SK-N-MC (cell line): ENCODE measurements around the gene ITIH3.

Source experiments
- DNase-seq: peaks from one replicate; pipeline ENCODE4 v3.0.0-alpha.2; 2011; ENCODE audit warnings: low read depth, low spot score
- H3K27ac ChIP-seq: fragments of 200-600 bp; sonication (generic); 2 replicates; pipeline ENCODE4 v1.5.1; 2016; ENCODE audit warnings: mixed run types
- H3K36me3 ChIP-seq: fragments of 200-600 bp; sonication (generic); 2 replicates; pipeline ENCODE4 v1.6.1; 2017; ENCODE audit warnings: antibody characterized with exemption, low read length, mixed read lengths; ENCODE audit not compliant: insufficient read depth
- H3K4me3 ChIP-seq: fragments of 200-600 bp; sonication (generic); 2 replicates; pipeline ENCODE4 v1.5.1; 2016
- H3K9ac ChIP-seq: fragments of 200-600 bp; sonication (generic); 2 replicates; pipeline ENCODE4 v1.8.0; 2017; ENCODE audit warnings: mixed run types, mixed read lengths; ENCODE audit not compliant: insufficient read length
- H3K9me3 ChIP-seq: fragments of 200-600 bp; sonication (generic); 2 replicates; pipeline ENCODE4 v1.6.1; 2017; ENCODE audit warnings: low read depth, mild to moderate bottlenecking, antibody characterized with exemption, low read length, moderate library complexity, mixed read lengths
- EZH2 ChIP-seq: fragments of 200-600 bp; sonication (generic); IDR thresholded peaks from one replicate; pipeline ENCODE4 v1.6.1; 2017; ENCODE audit warnings: antibody characterized with exemption
- FOXP2 ChIP-seq: optimal IDR thresholded peaks from 2 replicates; pipeline ENCODE3; 2011; ENCODE audit warnings: mild to moderate bottlenecking, moderate library complexity; ENCODE audit not compliant: insufficient read depth; ENCODE audit errors: extremely low read length, control extremely low read depth
- POLR2AphosphoS5 ChIP-seq: IDR thresholded peaks from 2 replicates; pipeline ENCODE4 v1.6.1; 2012; ENCODE audit warnings: mild to moderate bottlenecking, low read depth, low read length, borderline replicate concordance

Gene ITIH3

DNA sequence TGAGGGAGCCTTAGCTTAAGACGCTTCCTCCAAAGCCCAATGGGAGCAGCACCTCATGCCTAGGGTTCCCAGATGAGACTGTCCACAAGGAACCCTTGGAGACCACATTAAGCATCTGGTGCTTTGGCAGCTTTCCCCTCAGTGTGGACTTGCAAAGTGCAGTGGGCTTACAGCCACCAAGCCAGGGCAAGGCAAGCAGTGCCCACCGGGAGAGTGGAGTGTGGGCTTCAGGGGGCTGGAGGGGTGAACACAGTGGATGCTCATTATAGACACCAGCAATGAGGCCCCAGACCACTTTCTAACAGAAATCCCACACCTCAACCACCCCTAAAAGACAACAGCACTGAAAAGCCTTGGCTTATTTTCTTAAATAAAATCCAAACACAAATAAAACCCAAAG is 49.3 kb downstream of the ITIH3 start:
- Histone ChIP-seq H3K36me3 (no peaks in the 10 kb centered on the region), H3K27ac (no peak overlapping the region), H3K9me3 (no peaks in the 10 kb centered on the region), H3K9ac (no peak overlapping the region), H3K4me3 (no peak overlapping the region)
- no peak for DNase-seq
- TF ChIP-seq FOXP2 (no peak), EZH2 (no peak), POLR2AphosphoS5 (no peak)

DNA sequence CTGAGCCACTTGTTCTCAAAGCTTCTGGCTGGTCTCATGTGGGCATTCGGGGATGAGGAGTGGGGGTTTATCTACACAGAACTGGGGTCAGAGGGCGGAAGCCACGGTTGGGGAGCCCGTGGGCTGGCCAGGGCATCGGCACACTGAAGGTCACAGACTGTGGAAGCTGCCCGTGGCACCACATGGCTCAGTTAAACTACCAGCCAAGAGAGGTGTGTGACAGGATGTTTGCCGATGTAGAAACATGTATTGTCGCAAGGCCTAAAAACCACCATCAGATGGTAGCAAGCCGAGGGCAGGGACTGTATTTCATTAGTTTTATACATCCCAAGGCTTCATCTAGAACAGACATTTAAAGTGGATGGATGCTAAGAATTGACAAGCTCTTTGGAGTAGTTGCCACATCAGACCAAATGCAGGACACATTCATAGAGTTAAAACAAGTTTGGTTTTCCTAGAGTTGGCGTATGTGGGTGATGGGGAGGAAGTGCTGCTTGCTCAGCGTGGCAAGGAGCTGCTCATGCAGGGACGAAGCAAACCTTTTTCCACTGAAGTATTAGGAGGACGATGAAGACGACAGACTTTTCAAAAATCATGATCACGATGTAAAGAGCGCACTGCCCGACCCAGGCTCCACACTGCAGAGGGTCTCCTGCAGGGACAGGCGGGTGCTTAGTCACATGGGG is 49.8 kb downstream of the ITIH3 start:
- H3K27ac ChIP-seq: no peak overlapping the region
- no peak for TF ChIP-seq EZH2
- no peak for TF ChIP-seq POLR2AphosphoS5
- TF ChIP-seq FOXP2: no peak
- no peaks in the 10 kb centered on the region for H3K36me3 ChIP-seq
- DNase-seq: no peak
- H3K9me3 ChIP-seq: no peaks in the 10 kb centered on the region
- H3K9ac ChIP-seq: no peak overlapping the region
- H3K4me3 ChIP-seq: no peak overlapping the region

DNA sequence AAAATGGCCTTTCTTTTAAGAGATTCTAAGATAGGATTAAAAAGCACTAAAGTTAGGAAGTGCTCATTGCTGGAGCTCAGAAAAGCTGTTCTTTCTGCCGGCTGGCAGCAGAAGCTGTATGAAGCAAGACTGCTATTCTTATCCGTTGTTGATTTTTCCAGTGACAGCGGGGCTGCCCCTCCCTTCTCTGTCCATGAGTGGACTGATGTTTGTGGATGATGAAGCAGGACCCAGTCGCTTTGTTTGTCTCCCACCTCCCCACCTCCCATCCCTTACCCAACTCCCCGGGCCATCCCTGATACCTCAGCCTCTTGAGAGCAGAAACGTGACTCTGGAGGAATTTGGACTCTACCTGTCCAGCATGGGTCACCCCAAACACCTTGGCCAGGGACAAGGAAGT is 50.6 kb downstream of the ITIH3 start:
- DNase-seq: no peak
- no peak for TF ChIP-seq POLR2AphosphoS5
- TF ChIP-seq FOXP2: no peak
- no peak for TF ChIP-seq EZH2
- no peak overlapping the region for H3K27ac ChIP-seq
- no peak overlapping the region for H3K4me3 ChIP-seq
- H3K9me3 ChIP-seq: no peaks in the 10 kb centered on the region
- no peaks in the 10 kb centered on the region for H3K36me3 ChIP-seq
- H3K9ac ChIP-seq: no peak overlapping the region

DNA sequence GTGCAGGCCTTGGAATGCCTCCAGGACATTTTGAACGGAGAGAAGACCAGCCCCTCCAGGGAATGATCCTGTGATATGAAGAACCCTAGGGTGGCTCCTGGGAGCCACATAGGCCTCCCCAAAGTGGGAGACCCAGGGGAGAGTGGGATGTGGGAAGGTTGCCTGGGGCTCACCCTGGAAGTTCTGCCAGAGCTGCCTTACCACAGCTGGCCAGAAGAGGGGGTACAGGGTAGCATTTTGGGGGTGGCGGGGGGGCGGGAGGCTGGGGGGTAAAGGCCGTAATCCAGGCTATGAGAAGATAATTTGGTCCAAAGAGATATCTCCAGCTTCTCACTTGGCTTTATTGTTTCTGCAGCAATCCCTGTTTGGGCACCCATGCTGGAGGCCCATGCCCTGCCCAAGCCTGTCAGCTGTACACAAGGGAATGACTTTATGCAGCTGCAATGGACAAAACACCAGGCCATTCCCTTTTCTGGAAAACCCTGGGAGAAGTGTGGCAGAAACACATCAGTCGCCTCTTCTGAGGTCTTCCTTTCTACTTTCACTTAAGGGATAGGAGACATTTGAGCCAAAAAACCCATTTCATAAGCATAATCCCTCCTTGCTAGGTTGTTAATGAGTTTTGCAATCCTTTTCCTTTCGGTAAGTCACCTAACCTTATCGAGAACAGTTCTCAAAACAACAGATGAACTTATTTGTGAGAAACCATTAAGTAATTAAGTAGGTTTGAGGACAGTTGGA is 51.3 kb downstream of the ITIH3 start:
- Histone ChIP-seq H3K9me3 (no peaks in the 10 kb centered on the region), H3K9ac (no peak overlapping the region), H3K36me3 (no peaks in the 10 kb centered on the region), H3K4me3 (no peak overlapping the region), H3K27ac (no peak overlapping the region)
- DNase-seq: no peak
- TF ChIP-seq FOXP2: no peak
- no peak for TF ChIP-seq POLR2AphosphoS5
- no peak for TF ChIP-seq EZH2

DNA sequence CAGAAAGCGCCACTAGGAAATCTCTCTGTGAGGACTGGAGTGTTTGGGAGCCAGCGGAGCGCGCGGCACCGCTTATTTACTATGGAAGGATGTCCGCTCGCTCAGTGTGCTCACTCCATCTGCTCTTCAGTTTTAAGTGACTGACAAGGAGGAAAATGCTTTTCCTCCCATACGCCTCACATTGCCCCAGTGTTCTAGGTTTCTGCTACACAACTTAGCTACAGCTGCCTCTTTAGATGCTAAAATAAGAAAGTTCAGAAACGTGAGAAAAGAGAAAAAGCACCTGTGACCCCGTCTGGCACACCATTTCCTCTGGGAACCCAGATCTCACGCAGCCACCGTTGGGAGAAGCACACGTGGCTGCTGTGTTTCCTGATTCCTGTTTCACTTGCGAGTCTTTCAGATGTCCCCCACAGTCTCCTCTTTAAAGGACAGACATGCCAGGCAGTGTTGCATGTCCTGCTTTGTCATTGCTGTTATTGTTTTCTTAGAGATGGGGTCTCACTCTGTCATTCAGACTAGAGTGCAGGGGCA is 51.9 kb downstream of the ITIH3 start:
- Histone ChIP-seq H3K36me3 (no peaks in the 10 kb centered on the region), H3K9ac (no peak overlapping the region), H3K9me3 (no peaks in the 10 kb centered on the region), H3K27ac (no peak overlapping the region), H3K4me3 (no peak overlapping the region)
- no peak for TF ChIP-seq FOXP2
- TF ChIP-seq POLR2AphosphoS5: no peak
- no peak for TF ChIP-seq EZH2
- no peak for DNase-seq

DNA sequence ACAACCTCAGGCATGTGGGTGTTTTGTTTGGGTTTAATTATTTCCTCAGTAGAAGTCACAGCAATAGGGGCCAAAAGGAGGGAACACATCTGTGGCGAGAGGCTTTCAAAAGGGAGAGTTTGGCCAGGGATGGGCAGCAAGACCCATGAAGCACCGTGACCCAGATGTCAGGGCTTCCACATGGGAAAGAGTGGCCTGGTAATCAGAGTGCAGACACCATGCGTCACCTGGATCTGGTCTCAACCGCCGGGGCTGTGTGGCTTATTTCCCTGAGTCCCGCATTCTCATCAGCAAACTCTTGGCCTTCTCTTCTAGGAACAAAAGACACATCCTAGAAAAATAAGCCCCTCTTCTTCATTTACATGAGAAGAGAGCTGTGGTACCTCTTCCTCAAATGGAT is 52.6 kb downstream of the ITIH3 start:
- no peak for TF ChIP-seq POLR2AphosphoS5
- TF ChIP-seq EZH2: no peak
- TF ChIP-seq FOXP2: no peak

DNA sequence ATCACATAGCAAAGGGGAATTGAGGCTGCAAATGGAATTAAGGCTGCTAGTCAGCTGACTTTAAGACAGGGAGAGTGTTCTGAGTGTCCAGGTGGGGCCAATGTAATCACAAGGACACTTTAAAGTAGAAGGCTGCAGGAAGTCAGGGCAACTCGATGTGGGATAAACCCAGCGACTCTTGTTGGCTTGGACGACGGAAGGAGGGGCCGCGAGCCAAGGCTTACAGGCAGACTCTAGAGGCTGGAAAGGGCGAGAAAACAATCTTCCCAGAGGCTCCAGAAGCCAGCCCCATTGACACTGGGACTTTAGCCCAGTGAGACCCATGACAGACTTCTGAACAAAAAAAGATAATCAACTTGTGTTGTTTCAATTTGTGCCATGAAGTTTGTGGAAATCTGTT is 53.1 kb downstream of the ITIH3 start:
- TF ChIP-seq POLR2AphosphoS5 (no peak), FOXP2 (no peak), EZH2 (no peak)
- no peak overlapping the region for H3K4me3 ChIP-seq
- H3K27ac ChIP-seq: no peak overlapping the region
- no peak for DNase-seq
- no peaks in the 10 kb centered on the region for H3K36me3 ChIP-seq
- H3K9ac ChIP-seq: no peak overlapping the region
- no peaks in the 10 kb centered on the region for H3K9me3 ChIP-seq

More for the DNA sequence above, 52.6 kb downstream of the ITIH3 start:
- Histone ChIP-seq H3K9me3 (no peaks in the 10 kb centered on the region), H3K9ac (no peak overlapping the region), H3K4me3 (no peak overlapping the region), H3K27ac (no peak overlapping the region), H3K36me3 (no peaks in the 10 kb centered on the region)
- DNase-seq: no peak

DNA sequence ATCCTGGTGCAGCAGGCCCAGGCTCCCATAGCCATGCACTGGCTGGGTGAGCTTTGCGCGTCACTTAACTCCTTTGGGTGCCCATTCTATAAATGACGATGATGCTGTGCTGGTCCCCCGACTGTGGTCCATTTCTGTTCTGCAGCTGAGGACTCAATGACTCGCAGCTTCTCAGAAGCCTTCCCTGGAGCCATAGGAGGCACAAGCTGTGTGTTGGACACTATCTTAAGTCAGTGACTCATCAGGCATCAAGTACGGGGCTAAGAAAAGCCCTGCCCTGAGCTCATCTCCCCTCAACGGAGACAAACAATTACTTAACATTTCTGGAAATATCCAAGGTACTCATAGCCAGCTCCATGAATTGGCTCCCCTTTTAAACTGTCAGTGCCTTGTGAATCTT is 54.0 kb downstream of the ITIH3 start:
- H3K4me3 ChIP-seq: no peak overlapping the region
- TF ChIP-seq EZH2 (no peak), FOXP2 (no peak)
- DNase-seq: no peak
- no peaks in the 10 kb centered on the region for H3K36me3 ChIP-seq
- no peaks in the 10 kb centered on the region for H3K9me3 ChIP-seq
- H3K9ac ChIP-seq: no peak overlapping the region
- no peak overlapping the region for H3K27ac ChIP-seq
